ENCODE data around the gene ABCA9.

The ABCA9 gene

DNA sequence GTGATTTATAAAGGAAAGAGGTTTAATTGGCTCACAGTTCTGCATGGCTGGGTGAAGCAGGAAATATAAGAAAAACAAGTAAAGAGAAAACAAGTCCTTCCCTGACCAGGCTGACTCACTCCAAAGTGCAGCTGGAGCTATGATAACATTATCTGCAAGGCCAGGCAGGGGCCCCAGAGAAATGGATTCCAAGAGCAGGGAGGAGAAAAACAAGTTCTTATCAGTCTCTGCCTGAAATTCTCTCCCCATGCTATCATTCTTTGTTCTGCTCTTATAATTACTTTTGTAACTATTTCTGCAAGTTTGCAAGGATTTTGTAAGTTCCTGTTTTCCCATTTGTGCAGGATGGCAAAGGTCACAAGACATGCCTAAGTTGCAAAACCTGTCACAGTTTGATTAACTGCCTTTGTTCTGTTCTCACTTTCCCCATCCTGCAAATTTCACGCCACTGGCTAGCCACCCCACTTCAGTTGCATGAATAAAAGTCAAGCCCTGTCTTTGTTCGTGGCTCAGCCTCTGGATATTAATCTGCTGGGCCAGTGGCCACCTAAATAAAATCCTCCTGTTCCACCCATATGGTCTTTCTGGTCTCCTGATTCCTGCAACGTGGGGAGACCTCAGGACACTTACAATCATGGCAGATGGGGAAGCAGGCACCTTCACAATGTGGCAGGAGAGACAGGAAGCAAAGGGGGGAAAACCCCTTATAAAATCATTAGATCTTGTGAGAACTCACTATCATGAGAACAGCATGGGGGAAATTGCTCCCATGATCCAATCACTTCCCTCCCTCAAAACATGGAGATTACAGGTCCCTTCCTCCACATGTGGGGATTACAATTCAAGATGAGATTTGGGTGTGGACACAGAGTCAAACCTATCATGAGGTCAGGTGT is 13.1 kb downstream of the ABCA9 start:
- TF ChIP-seq, protein P1, sequence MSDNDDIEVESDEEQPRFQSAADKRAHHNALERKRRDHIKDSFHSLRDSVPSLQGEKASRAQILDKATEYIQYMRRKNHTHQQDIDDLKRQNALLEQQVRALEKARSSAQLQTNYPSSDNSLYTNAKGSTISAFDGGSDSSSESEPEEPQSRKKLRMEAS (IDR thresholded peaks at IDR 0.05; ENCODE audit: low read depth, low read length), result 0 out of 2 replicates have a peak, but pooled peaks have one; percentile 6
- 0 out of 2 replicates have a peak, but pooled peaks have one; percentile 35 for TF ChIP-seq MYC (IDR thresholded peaks at IDR 0.05; ENCODE audit: low read depth, low read length)
- TF ChIP-seq, protein P2, sequence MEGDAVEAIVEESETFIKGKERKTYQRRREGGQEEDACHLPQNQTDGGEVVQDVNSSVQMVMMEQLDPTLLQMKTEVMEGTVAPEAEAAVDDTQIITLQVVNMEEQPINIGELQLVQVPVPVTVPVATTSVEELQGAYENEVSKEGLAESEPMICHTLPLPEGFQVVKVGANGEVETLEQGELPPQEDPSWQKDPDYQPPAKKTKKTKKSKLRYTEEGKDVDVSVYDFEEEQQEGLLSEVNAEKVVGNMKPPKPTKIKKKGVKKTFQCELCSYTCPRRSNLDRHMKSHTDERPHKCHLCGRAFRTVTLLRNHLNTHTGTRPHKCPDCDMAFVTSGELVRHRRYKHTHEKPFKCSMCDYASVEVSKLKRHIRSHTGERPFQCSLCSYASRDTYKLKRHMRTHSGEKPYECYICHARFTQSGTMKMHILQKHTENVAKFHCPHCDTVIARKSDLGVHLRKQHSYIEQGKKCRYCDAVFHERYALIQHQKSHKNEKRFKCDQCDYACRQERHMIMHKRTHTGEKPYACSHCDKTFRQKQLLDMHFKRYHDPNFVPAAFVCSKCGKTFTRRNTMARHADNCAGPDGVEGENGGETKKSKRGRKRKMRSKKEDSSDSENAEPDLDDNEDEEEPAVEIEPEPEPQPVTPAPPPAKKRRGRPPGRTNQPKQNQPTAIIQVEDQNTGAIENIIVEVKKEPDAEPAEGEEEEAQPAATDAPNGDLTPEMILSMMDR (IDR thresholded peaks at IDR 0.05; ENCODE audit: low read depth, low read length), result no peak
- no peak overlapping the region for H3K4me3 ChIP-seq (ENCODE audit: low read depth, low read length)
- DNase-seq (ENCODE audit: low read depth), result peak; percentile 89

DNA sequence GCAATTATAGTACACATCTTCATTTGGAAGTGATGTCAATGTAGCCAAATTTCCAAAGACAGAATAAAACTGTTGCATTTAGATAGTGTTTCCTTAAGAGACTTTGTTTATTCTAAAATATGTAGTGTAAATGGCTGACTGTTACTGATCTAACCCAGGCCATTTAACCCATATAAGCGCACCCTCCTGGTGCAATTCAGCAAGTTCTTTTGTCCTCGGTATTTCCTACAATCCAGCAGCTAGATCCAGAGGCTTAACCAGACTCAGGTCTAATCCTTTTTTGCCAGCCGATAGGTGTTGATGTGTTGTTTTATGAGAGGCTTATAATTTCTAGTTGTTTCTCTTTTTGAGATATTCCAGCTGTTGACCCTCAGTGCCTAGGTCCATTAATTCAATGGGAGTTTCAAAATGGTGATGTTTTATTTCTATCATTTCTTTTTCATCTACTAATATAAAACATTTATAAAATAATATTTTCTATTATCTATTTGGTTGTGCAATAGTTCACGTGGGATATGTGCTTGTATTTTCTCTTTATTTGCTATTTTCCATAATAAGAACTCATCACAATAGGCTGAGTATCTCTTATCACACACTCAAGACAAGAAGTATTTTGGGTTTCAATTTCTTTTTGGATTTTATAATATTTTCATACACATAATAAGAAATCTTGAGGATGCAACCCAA is 14.5 kb downstream of the ABCA9 start:
- no peak for DNase-seq (ENCODE audit: low read depth)
- TF ChIP-seq MYC (IDR thresholded peaks at IDR 0.05; ENCODE audit: low read depth, low read length), result no peak
- TF ChIP-seq, protein P1 (IDR thresholded peaks at IDR 0.05; ENCODE audit: low read depth, low read length), result no peak
- no peak for TF ChIP-seq POLR2A (IDR thresholded peaks at IDR 0.05; ENCODE audit: extremely low read depth, insufficient read length)
- TF ChIP-seq, protein P2 (IDR thresholded peaks at IDR 0.05; ENCODE audit: low read depth, low read length), result no peak
- H3K4me3 ChIP-seq (ENCODE audit: low read depth, low read length), result no peak overlapping the region

DNA sequence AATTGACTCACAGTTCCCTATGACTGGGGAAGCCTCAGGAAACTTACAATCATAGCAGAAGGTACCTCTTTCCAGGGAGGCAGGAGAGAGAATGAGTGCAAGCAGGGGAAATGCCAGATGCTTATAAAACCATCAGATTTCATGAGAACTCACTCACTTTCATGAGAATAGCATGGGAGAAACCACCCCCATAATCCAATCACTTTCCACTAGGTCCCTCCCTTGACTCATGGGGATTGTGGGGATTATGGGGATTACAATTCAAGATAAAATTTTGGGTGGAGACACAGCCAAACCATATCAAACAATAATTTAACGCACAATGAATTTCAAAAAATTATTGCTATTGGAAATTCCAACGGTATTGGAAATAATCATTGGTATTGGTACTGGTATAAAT is 15.1 kb downstream of the ABCA9 start:
- H3K4me3 ChIP-seq (ENCODE audit: low read depth, low read length), result no peak overlapping the region
- no peak for DNase-seq (ENCODE audit: low read depth)
- TF ChIP-seq POLR2A (IDR thresholded peaks at IDR 0.05; ENCODE audit: extremely low read depth, insufficient read length), result no peak
- TF ChIP-seq, protein P2 (IDR thresholded peaks at IDR 0.05; ENCODE audit: low read depth, low read length), result no peak
- no peak for TF ChIP-seq MYC (IDR thresholded peaks at IDR 0.05; ENCODE audit: low read depth, low read length)
- TF ChIP-seq, protein P1 (IDR thresholded peaks at IDR 0.05; ENCODE audit: low read depth, low read length), result no peak

DNA sequence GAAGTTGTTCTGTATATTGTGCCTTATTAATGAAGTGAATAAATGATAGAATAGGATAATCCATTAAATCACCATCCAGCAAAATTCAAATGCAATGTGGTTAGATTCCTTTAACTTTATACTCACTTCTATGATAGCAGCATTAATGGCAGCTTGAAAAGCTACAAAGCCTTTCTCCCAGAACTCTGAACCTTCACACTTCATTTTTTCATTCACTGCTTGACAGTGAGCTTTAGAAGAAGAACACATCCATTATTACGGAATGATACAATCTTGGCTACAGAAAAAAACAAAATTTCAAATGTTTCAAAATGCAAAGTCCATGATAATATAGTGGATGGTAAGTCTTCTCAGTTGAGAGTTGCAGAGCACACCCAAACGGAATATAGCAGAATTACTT is 16.4 kb downstream of the ABCA9 start:
- DNase-seq (ENCODE audit: low read depth), result no peak
- no peak overlapping the region for H3K4me3 ChIP-seq (ENCODE audit: low read depth, low read length)
- no peak for TF ChIP-seq POLR2A (IDR thresholded peaks at IDR 0.05; ENCODE audit: extremely low read depth, insufficient read length)
- TF ChIP-seq MYC (IDR thresholded peaks at IDR 0.05; ENCODE audit: low read depth, low read length), result no peak
- TF ChIP-seq, protein P2 (IDR thresholded peaks at IDR 0.05; ENCODE audit: low read depth, low read length), result no peak
- TF ChIP-seq, protein P1 (IDR thresholded peaks at IDR 0.05; ENCODE audit: low read depth, low read length), result no peak

DNA sequence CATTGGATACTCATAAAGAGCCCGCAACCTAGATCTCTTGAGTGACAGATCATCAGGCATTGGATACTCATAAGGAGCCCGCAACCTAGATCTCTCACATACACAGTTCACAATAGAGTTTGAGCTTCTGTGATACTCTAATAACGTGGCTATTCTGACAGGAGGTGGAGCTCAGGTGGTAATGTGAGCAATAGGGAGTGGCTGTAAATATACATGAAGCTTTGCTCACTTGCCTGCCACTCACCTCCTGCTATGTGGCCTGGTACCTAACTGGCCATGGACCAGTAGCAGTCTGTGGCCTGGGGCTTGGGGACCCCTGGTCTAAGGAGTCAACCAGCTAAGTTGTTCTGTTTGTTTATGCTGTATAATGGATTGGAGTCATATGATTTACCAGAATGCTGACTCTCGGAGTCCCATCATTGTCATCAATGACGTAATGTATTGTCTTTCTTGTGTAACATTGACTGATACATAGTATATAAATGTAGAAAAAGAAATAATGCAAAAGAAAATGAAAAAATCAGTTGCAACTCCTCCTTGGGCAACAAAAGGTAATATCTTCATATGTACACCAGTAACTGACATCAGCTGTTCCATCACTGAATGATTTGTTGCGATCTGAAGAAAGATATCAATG is 17.5 kb downstream of the ABCA9 start:
- TF ChIP-seq POLR2A (IDR thresholded peaks at IDR 0.05; ENCODE audit: extremely low read depth, insufficient read length), result no peak
- TF ChIP-seq, protein P2 (IDR thresholded peaks at IDR 0.05; ENCODE audit: low read depth, low read length), result no peak
- TF ChIP-seq, protein P1 (IDR thresholded peaks at IDR 0.05; ENCODE audit: low read depth, low read length), result no peak
- no peak for TF ChIP-seq MYC (IDR thresholded peaks at IDR 0.05; ENCODE audit: low read depth, low read length)
- no peak overlapping the region for H3K4me3 ChIP-seq (ENCODE audit: low read depth, low read length)
- DNase-seq (ENCODE audit: low read depth), result no peak

Measured in NB4 (cell line).